HL-60 (cell line): ENCODE data around the gene RSPH6A.

ENCODE experiments used
- DNase-seq, 2 experiments: peaks; one replicate each; pipeline ENCODE4 v3.0.0-alpha.2; 2010 to 2020; ENCODE audit warnings: low read depth in 1 of 2, low spot score in 1 of 2
- H3K27ac ChIP-seq: fragments of 250-450 bp; sonication (Bioruptor Pico); replicated peaks from 2 replicates; pipeline ENCODE4 v1.5.1; 2020; ENCODE audit warnings: mild to moderate bottlenecking, moderate library complexity
- H3K27me3 ChIP-seq: fragments of 250-450 bp; sonication (Bioruptor Pico); 2 replicates; pipeline ENCODE4 v1.5.1; 2021; ENCODE audit warnings: mild to moderate bottlenecking, moderate library complexity; ENCODE audit not compliant: insufficient read depth, poor library complexity, severe bottlenecking
- H3K4me3 ChIP-seq: replicated peaks from 2 replicates; pipeline ENCODE4 v1.5.1; 2011; ENCODE audit warnings: mild to moderate bottlenecking, control low read depth, low read length; ENCODE audit not compliant: insufficient read depth
- GABPA ChIP-seq: IDR thresholded peaks from 2 replicates; pipeline ENCODE4 v1.6.1; 2012; ENCODE audit warnings: low read depth
- POLR2AphosphoS5 ChIP-seq: IDR thresholded peaks from 2 replicates; pipeline ENCODE4 v1.6.1; 2012; ENCODE audit warnings: low read depth
- SPI1 ChIP-seq: IDR thresholded peaks from 2 replicates; pipeline ENCODE4 v1.6.1; 2012; ENCODE audit warnings: low read depth, mild to moderate bottlenecking, borderline replicate concordance
- TF ChIP-seq, protein P1 (sequence below): IDR thresholded peaks from 2 replicates; pipeline ENCODE4 v1.6.1; 2012; ENCODE audit warnings: low read depth; ENCODE audit not compliant: insufficient replicate concordance
- TF ChIP-seq, protein P2 (sequence below): IDR thresholded peaks from one replicate; pipeline ENCODE4 v1.5.1; 2011; ENCODE audit warnings: low read length, control low read depth, inconsistent platforms; ENCODE audit not compliant: insufficient read depth

The RSPH6A gene

DNA sequence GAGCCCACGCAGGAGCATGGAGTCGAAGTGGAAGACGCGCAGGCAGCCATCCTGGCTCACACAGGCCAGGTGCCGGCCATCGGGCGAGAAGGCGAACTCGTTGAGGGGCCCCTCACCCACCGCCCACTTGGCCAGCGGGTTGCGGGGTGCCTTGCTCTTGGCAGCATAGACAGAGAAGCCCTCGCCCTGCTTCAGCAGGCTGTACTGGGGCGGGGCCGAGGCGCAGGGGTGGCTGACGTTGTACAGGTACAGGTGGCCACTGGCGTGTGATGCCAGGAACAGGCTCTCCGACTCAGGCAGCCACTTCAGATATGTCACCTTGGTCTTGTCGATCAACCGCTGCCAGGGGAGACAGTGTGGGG is 28.6 kb downstream of the RSPH6A start:
- no peak for DNase-seq
- Histone ChIP-seq H3K27me3 (peaks cover 79% of the 10 kb centered on the region), H3K27ac (no peak overlapping the region), H3K4me3 (no peak overlapping the region)
- TF ChIP-seq, protein P1, sequence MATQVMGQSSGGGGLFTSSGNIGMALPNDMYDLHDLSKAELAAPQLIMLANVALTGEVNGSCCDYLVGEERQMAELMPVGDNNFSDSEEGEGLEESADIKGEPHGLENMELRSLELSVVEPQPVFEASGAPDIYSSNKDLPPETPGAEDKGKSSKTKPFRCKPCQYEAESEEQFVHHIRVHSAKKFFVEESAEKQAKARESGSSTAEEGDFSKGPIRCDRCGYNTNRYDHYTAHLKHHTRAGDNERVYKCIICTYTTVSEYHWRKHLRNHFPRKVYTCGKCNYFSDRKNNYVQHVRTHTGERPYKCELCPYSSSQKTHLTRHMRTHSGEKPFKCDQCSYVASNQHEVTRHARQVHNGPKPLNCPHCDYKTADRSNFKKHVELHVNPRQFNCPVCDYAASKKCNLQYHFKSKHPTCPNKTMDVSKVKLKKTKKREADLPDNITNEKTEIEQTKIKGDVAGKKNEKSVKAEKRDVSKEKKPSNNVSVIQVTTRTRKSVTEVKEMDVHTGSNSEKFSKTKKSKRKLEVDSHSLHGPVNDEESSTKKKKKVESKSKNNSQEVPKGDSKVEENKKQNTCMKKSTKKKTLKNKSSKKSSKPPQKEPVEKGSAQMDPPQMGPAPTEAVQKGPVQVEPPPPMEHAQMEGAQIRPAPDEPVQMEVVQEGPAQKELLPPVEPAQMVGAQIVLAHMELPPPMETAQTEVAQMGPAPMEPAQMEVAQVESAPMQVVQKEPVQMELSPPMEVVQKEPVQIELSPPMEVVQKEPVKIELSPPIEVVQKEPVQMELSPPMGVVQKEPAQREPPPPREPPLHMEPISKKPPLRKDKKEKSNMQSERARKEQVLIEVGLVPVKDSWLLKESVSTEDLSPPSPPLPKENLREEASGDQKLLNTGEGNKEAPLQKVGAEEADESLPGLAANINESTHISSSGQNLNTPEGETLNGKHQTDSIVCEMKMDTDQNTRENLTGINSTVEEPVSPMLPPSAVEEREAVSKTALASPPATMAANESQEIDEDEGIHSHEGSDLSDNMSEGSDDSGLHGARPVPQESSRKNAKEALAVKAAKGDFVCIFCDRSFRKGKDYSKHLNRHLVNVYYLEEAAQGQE: no peak
- TF ChIP-seq SPI1 (no peak), POLR2AphosphoS5 (no peak)

DNA sequence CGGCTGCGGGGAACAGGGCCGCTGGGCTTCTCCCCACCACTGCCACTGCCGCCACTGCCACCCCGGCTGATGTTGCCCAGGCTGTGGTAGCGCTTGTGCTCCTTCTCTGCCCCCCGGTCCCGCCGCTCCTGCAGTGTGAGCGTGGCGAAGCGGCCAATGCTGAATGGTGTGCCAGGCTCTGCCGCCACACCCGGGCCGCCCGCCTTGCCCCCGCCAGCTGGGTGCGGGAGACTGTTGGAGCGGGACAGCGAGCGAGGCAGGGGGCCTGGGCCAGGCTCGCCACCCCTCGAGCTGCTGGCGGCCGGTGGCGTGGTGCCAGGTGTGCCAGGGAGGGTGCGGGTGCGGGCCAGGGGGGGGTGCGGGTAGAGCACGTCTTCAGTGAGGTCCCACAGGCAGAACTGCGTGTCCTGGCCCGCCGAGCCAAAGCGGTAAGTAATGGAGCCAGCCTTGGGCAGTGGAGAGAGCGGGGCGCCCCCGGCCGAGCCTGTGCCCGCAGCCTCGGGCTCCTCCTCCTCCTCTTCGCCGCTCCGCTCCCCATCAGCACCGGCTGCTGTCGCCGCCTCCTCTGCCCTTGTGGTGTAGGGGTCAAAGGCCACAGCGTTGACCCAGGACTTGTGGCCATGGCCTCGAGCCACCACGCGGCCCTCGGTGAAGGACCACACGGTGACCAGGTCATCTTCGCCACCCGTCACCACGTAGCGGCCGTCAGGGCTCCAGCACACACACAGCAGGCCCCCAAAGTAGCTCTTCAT is 29.2 kb downstream of the RSPH6A start:
- DNase-seq: no peak
- TF ChIP-seq, protein P2, sequence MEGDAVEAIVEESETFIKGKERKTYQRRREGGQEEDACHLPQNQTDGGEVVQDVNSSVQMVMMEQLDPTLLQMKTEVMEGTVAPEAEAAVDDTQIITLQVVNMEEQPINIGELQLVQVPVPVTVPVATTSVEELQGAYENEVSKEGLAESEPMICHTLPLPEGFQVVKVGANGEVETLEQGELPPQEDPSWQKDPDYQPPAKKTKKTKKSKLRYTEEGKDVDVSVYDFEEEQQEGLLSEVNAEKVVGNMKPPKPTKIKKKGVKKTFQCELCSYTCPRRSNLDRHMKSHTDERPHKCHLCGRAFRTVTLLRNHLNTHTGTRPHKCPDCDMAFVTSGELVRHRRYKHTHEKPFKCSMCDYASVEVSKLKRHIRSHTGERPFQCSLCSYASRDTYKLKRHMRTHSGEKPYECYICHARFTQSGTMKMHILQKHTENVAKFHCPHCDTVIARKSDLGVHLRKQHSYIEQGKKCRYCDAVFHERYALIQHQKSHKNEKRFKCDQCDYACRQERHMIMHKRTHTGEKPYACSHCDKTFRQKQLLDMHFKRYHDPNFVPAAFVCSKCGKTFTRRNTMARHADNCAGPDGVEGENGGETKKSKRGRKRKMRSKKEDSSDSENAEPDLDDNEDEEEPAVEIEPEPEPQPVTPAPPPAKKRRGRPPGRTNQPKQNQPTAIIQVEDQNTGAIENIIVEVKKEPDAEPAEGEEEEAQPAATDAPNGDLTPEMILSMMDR: no peak
- TF ChIP-seq SPI1: no peak
- TF ChIP-seq POLR2AphosphoS5: no peak
- TF ChIP-seq, protein P1: no peak
- no peak for TF ChIP-seq GABPA
- H3K27me3 ChIP-seq: peaks cover 83% of the 10 kb centered on the region
- no peak overlapping the region for H3K4me3 ChIP-seq
- H3K27ac ChIP-seq: no peak overlapping the region

DNA sequence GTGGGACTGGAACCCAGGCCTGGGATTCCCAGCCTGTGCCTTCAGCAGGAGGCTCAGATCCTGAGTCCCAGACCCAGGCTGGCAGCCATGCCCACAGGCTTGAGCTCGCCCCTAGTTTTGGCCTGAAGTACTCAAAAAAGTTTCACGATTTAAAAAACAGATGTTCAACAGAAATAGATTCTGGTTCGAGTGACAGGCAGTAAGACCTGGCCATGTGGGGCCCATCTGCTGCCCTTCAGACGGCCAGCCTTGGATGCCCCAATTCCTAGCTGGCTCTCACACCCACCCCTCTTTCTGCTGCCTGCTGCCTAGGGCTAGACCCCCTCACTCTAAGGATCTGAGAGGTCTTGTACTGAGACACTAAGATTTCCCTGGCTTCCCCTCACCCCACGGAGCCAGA is 30.0 kb downstream of the RSPH6A start:
- peaks cover 87% of the 10 kb centered on the region for H3K27me3 ChIP-seq
- no peak overlapping the region for H3K4me3 ChIP-seq
- no peak for DNase-seq
- H3K27ac ChIP-seq: no peak overlapping the region
- TF ChIP-seq POLR2AphosphoS5 (no peak), SPI1 (no peak), GABPA (no peak)
- TF ChIP-seq, protein P1: no peak
- TF ChIP-seq, protein P2: no peak
